Stomach (tissue), 9 donors: ENCODE data around the gene SEPTIN5. TPM values are rescaled to one million over a fixed set of nuclear protein-coding genes. Genes with fewer than 3 reads are reported as not detected.

ENCODE experiments used
- DNase-seq, 2 donors: peaks; one replicate each; pipeline versions ENCODE4 v3.0.0 to v3.0.0-alpha.2; 2013 to 2019
- H3K27ac ChIP-seq, 5 donors: fragments of 200-600 bp in 4 of 5; sonication (generic) in 4 of 5; one replicate each; pipeline ENCODE4 v1.5.1; 2013 to 2019; ENCODE audit warnings: mild to moderate bottlenecking in 1 of 5, moderate library complexity in 1 of 5
- H3K27me3 ChIP-seq, 3 donors: fragments of 200-600 bp; sonication (generic); one replicate each; pipeline ENCODE4 v1.5.1; 2017 to 2019; ENCODE audit warnings: mixed run types in 1 of 3
- H3K36me3 ChIP-seq, 4 donors: fragments of 200-600 bp; sonication (generic); 1 replicate in 3 of 4; 2 replicates in 1 of 4; pipeline ENCODE4 v1.5.1; 2016 to 2019
- H3K4me1 ChIP-seq, 4 donors: fragments of 200-600 bp; sonication (generic); one replicate each; pipeline ENCODE4 v1.5.1; 2016 to 2019
- H3K4me3 ChIP-seq, 4 donors: fragments of 200-600 bp; sonication (generic) in 3 of 4; one replicate each; pipeline ENCODE4 v1.5.1; 2016 to 2019; ENCODE audit warnings: mild to moderate bottlenecking in 1 of 4
- H3K9me3 ChIP-seq, 4 donors: fragments of 200-600 bp; sonication (generic); one replicate each; pipeline ENCODE4 v1.5.1; 2016 to 2019
- EP300 ChIP-seq: sonication (generic); formaldehyde crosslinking; IDR thresholded peaks from one replicate; pipeline ENCODE4 v1.6.1; 2017; ENCODE audit warnings: antibody characterized with exemption
- POLR2A ChIP-seq, 4 donors: fragments of 450-650 bp; IDR thresholded peaks; one replicate each; pipeline ENCODE4 v1.6.1; 2016; ENCODE audit warnings: antibody characterized with exemption in 4 of 4, control low read depth in 2 of 4, mild to moderate bottlenecking in 1 of 4, moderate library complexity in 1 of 4
- POLR2AphosphoS5 ChIP-seq, 3 donors: sonication (generic); formaldehyde crosslinking; IDR thresholded peaks; one replicate each; pipeline ENCODE4 v1.6.1; 2016; ENCODE audit warnings: antibody characterized with exemption in 3 of 3
- WGBS, 5 donors: extraction: QIAGEN DNeasy Blood & Tissue Kit in 3 of 5; methylation state at CpG; one replicate each; pipeline versions ENCODE4 v1.1.5 to v1.1.7; 2013 to 2018; 5-methylcytosine and 5-hydroxymethylcytosine counted together
- intact Hi-C: fragments of 100-400 bp; cut with DNase I; formaldehyde crosslinking; loops from one replicate; pipeline ENCODE4 v1.15.1; 2023; ENCODE audit warnings: low total_unique reads
- polyA plus RNA-seq, 3 donors: library from polyadenylated mRNA; stranded (reverse); fragments of 200-250 nt; gene quantifications; one replicate each; pipeline ENCODE4 v1.2.3, GENCODE V29; 2013
- total RNA-seq, 5 donors: library from RNA; depleted of rRNA; stranded (reverse); fragments of >200 nt; gene quantifications; one replicate each; pipeline versions ENCODE4 v1.1.0 to v1.2.3, GENCODE V29; 2014 to 2016
- TF ChIP-seq, protein P1 (sequence below), 7 experiments: fragments of 450-650 bp in 4 of 7; fragments of 200-600 bp in 3 of 7; sonication (generic) in 3 of 7; IDR thresholded peaks; one replicate each; pipeline ENCODE4 v1.5.1; 2016 to 2019; ENCODE audit warnings: antibody characterized with exemption in 7 of 7, control low read depth in 2 of 7, mild to moderate bottlenecking in 1 of 7
- donor health status: healthy with polysubstance abuse.
- donor health status: Bipolar disorder and iron deficiency.
- donor health status: healthy.

The SEPTIN5 gene
- total and polyA plus RNA-seq, 8 donors, result 1.2 to 38.8 (median 12.5) TPM

GRCh38 chr22:19671316-19671715 lies 43.0 kb upstream of the SEPTIN5 start:
- intact Hi-C loops, result no loop called here
- TF ChIP-seq EP300, result no peak
- no peak for TF ChIP-seq POLR2A (IDR thresholded peaks at IDR 0.05)
- no peak for TF ChIP-seq POLR2AphosphoS5 (IDR thresholded peaks at IDR 0.05)
- TF ChIP-seq, protein P1, sequence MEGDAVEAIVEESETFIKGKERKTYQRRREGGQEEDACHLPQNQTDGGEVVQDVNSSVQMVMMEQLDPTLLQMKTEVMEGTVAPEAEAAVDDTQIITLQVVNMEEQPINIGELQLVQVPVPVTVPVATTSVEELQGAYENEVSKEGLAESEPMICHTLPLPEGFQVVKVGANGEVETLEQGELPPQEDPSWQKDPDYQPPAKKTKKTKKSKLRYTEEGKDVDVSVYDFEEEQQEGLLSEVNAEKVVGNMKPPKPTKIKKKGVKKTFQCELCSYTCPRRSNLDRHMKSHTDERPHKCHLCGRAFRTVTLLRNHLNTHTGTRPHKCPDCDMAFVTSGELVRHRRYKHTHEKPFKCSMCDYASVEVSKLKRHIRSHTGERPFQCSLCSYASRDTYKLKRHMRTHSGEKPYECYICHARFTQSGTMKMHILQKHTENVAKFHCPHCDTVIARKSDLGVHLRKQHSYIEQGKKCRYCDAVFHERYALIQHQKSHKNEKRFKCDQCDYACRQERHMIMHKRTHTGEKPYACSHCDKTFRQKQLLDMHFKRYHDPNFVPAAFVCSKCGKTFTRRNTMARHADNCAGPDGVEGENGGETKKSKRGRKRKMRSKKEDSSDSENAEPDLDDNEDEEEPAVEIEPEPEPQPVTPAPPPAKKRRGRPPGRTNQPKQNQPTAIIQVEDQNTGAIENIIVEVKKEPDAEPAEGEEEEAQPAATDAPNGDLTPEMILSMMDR (IDR thresholded peaks at IDR 0.05), result no peak
- H3K36me3 ChIP-seq, result no peaks in the 10 kb centered on the region
- peaks cover 0 to 23% (median 0%) of the 10 kb centered on the region in 3 donors for H3K27me3 ChIP-seq
- no peaks in the 10 kb centered on the region for H3K9me3 ChIP-seq
- H3K4me1 ChIP-seq, result no peaks in the 10 kb centered on the region
- H3K4me3 ChIP-seq, result no peak overlapping the region
- no peak overlapping the region for H3K27ac ChIP-seq
- no peak for DNase-seq
- 88 to 95% (median 91%) methylated on average over 3 of the region's 3 CpGs for WGBS, 5 donors

DNA sequence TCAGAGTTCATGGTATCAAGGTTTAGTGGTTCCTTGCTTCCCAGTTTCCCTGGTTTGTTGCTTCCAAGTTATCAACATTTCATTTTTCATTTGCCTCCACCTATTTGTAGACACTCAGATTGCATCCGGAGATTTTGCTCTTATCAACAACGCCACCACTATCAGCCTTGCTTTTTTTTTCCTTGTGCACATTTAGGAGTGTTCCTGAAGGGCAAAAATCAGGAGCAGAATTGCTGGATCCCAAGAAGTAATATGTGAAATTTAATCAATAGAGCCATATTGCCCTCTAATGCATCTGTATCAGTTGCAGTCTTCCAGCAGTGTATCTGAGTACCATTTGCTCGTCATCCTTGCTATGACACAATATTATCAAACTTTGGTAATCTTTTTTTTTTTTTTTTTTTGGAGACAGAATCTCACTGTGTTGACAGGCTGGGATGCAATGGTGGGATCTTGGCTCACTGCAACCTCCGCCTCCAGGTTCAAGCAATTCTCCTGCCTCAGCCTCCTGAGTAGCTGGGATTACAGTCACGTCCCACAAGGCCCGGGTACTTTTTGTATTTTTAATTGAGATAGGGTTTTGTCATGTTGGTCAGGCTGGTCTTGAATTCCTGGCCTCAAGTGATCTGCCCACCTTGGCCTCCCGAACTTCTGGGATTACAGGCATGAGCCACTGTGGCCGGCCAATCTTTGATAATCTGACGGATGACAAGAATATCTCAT lies 42.1 kb upstream of the SEPTIN5 start:
- TF ChIP-seq EP300, result no peak
- no peak for TF ChIP-seq POLR2AphosphoS5 (IDR thresholded peaks at IDR 0.05)
- no peak for TF ChIP-seq POLR2A (IDR thresholded peaks at IDR 0.05)
- TF ChIP-seq, protein P1 (IDR thresholded peaks at IDR 0.05), result no peak
- Histone ChIP-seq H3K27ac (no peak overlapping the region), H3K36me3 (no peaks in the 10 kb centered on the region), H3K27me3 (peaks cover 0 to 18% (median 0%) of the 10 kb centered on the region in 3 donors), H3K4me3 (no peak overlapping the region), H3K4me1 (no peaks in the 10 kb centered on the region), H3K9me3 (no peaks in the 10 kb centered on the region)
- DNase-seq, result no peak
- WGBS, 5 donors, result 85 to 90% (median 86%) methylated on average over 9 of the region's 9 CpGs
- intact Hi-C loops, result no loop called here

- Histone ChIP-seq H3K9me3 (no peaks in the 10 kb centered on the region), H3K27me3 (peaks cover 0 to 18% (median 0%) of the 10 kb centered on the region in 3 donors), H3K27ac (no peak overlapping the region), H3K4me1 (no peaks in the 10 kb centered on the region), H3K4me3 (no peak overlapping the region), H3K36me3 (no peaks in the 10 kb centered on the region)
- 66 to 76% (median 70%) methylated on average over 4 of the region's 4 CpGs for WGBS, 5 donors
- TF ChIP-seq POLR2AphosphoS5 (IDR thresholded peaks at IDR 0.05) (no peak), POLR2A (IDR thresholded peaks at IDR 0.05) (no peak), EP300 (no peak)
- TF ChIP-seq, protein P1 (IDR thresholded peaks at IDR 0.05), result no peak
- intact Hi-C loops, result no loop called here
- no peak for DNase-seq
Observed at GRCh38 chr22:19673660-19674059, 40.6 kb upstream of the SEPTIN5 start.

GRCh38 chr22:19674129-19674928 lies 40.0 kb upstream of the SEPTIN5 start:
- TF ChIP-seq POLR2A (IDR thresholded peaks at IDR 0.05) (no peak), EP300 (no peak), POLR2AphosphoS5 (IDR thresholded peaks at IDR 0.05) (no peak)
- TF ChIP-seq, protein P1 (IDR thresholded peaks at IDR 0.05), result no peak
- Histone ChIP-seq H3K4me1 (no peaks in the 10 kb centered on the region), H3K4me3 (no peak overlapping the region), H3K36me3 (no peaks in the 10 kb centered on the region), H3K27ac (no peak overlapping the region), H3K27me3 (peaks cover 0 to 18% (median 0%) of the 10 kb centered on the region in 3 donors), H3K9me3 (no peaks in the 10 kb centered on the region)
- WGBS, 5 donors, result 61 to 83% (median 74%) methylated on average over 10 to 11 of the region's 11 CpGs
- intact Hi-C loops, result no loop called here
- DNase-seq, result peak in 1 of 2 donors; percentile 54
